ENCODE measurements around the gene TPST1.
"Not testable (repeated sequence)": the region's sequence is repeated elsewhere in the genome, so short reads cannot be mapped to it uniquely, and the experiment has no call there.

Gene TPST1

DNA sequence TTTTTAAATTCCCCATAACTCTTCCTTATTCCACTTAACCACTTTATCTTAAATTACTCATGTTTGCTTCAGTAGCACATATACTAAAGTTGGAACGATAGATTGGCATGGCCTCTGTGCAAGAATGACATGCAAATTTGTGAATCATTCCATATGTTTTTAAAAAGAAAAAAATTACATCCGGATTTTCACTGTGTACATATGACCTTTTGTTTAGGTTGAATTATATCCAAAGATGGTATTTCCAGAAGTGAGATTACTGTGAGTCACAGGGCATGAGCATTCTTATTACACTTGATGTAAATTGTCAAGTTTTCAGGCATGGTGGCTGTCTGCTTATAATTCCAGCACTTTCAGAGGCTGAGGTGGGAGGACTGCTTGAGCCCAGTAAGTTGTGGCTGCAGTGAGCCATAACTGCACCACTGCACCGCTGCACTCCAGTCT, 190.0 kb downstream of the TPST1 start:
- DNase-seq = not testable (repeated sequence)

- not testable (repeated sequence) for DNase-seq
Measured at GRCh38 chr7:66396052-66396451, 190.9 kb downstream of the TPST1 start.

DNA sequence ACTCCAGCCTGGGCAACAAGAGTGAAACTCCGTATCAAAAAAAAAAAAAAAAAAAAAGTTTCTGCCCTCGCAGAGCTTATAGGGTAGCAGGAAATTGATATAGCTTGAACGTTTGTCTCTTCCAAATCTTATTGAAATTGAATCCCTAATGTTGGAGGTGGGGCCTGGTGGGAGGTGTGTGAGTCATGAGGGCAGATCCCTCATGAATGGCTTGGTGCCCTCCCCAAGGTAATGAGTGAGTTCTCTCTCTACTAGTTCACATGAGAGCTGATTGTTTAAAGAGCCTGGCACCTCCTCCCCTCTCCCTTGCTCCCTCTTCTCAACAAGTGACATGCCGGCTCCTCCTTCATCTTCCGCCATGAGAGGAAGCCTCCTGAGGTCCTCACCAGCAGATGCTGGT, 193.7 kb downstream of the TPST1 start:
- not testable (repeated sequence) for DNase-seq

DNA sequence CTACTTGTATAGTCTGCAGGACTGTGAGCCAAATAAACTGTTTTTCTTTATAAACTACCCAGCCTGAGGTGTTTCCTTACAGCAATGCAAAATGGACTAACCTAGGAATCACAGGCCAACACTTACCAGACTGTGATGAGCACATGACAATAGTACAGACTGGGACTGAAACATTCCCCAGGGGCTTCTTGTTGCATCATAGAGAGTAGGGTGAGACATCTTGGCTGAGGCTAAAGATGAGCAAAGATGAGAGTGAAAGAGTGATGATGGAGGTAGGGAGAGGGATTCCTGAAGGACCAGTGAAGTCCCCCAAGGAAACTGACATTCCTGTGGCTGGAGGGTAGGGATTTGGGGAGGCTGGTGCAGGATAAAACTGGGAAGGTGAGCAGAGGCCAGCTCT, 194.4 kb downstream of the TPST1 start:
- DNase-seq = no peak

- no peak for DNase-seq
Measured at GRCh38 chr7:66400400-66400799, 195.3 kb downstream of the TPST1 start.

DNA sequence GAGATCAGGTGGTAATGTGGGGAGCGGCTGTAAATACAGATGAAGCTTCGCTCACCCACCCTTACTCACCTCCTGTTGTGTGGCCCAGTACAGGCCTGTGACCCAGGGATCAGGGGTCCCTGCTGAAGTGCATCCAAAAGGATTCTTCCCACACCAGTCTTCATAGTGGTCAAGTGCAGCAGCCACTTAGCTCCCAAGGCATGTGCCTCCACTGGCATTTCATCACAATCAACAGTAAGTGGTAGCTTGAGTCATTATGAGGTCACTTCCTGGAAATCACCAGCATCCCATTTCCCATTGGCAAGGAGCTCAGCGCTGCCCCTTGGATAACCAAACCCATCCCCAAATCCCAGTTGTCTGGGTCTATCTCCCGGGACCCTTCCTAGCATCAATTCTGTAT, 196.0 kb downstream of the TPST1 start:
- DNase-seq = not testable (repeated sequence)

GRCh38 chr7:66401932-66402331, 196.8 kb downstream of the TPST1 start:
- DNase-seq = not testable (repeated sequence)

GRCh38 chr7:66403564-66403963, 198.4 kb downstream of the TPST1 start:
- no peak for DNase-seq

DNA sequence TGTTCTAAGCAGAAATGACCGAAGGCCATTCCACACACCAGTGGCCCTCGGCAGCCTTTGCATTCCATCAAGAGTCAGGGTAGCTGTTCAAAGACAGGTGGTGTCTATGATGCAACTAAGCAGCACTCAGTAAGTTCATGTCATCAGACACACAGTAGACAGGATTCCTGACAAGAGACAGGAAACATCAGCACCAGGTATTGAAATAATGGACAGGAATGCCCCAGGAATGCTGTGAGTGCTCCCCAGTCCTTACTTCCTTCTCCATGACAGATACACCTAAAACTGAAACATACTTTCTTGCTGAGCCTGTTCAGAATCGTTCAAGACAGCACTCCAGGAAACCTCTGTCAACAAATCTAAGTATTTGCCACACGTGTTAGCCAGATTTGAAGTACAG, 204.4 kb downstream of the TPST1 start:
- DNase-seq = no peak
